ENCODE measurements around the gene ADGRG2.
A peak's percentile ranks its signal among the peaks of the same experiment; 100 is the strongest.
"Not testable (repeated sequence)": the region's sequence is repeated elsewhere in the genome, so short reads cannot be mapped to it uniquely, and the experiment has no call there.

ADGRG2 gene

GRCh38 chrX:18995221-18995620 is 127.0 kb downstream of the ADGRG2 start:
- FAIRE-seq (no peak), DNase-seq (ENCODE audit: insufficient read length) (no peak)
- no peak for TF ChIP-seq POLR2AphosphoS5 (IDR thresholded peaks at IDR 0.05; ENCODE audit: low read depth, low read length)
- no peak for TF ChIP-seq TAF1 (IDR thresholded peaks at IDR 0.05; ENCODE audit: borderline replicate concordance, low read depth, low read length)
- no peak for TF ChIP-seq POLR2A (IDR thresholded peaks at IDR 0.05; ENCODE audit: low read depth, low read length)

GRCh38 chrX:18994713-18995112 is 127.6 kb downstream of the ADGRG2 start:
- TF ChIP-seq POLR2AphosphoS5 (IDR thresholded peaks at IDR 0.05; ENCODE audit: low read depth, low read length) (no peak), TAF1 (IDR thresholded peaks at IDR 0.05; ENCODE audit: borderline replicate concordance, low read depth, low read length) (no peak)
- FAIRE-seq: no peak
- DNase-seq (ENCODE audit: insufficient read length): no peak

- TF ChIP-seq POLR2AphosphoS5 (IDR thresholded peaks at IDR 0.05; ENCODE audit: low read depth, low read length) (no peak), POLR2A (IDR thresholded peaks at IDR 0.05; ENCODE audit: low read depth, low read length) (no peak), TAF1 (IDR thresholded peaks at IDR 0.05; ENCODE audit: borderline replicate concordance, low read depth, low read length) (no peak)
- DNase-seq (ENCODE audit: insufficient read length): no peak
- FAIRE-seq: no peak
Observed at GRCh38 chrX:18992829-18993228, 129.4 kb downstream of the ADGRG2 start.

GRCh38 chrX:18985186-18985435 is 137.2 kb downstream of the ADGRG2 start:
- FAIRE-seq: no peak
- TF ChIP-seq POLR2AphosphoS5 (IDR thresholded peaks at IDR 0.05; ENCODE audit: low read depth, low read length) (no peak), TAF1 (IDR thresholded peaks at IDR 0.05; ENCODE audit: borderline replicate concordance, low read depth, low read length) (no peak), POLR2A (IDR thresholded peaks at IDR 0.05; ENCODE audit: low read depth, low read length) (no peak)
- DNase-seq (ENCODE audit: insufficient read length): no peak

- DNase-seq (ENCODE audit: insufficient read length): peak; percentile 59
- peak; percentile 33 for FAIRE-seq
- TF ChIP-seq POLR2A (IDR thresholded peaks at IDR 0.05; ENCODE audit: low read depth, low read length) (peak; percentile 66; the same call in 1 of the 2 replicates), TAF1 (IDR thresholded peaks at IDR 0.05; ENCODE audit: borderline replicate concordance, low read depth, low read length) (0 out of 2 replicates have a peak, but pooled peaks have one; percentile 35), POLR2AphosphoS5 (IDR thresholded peaks at IDR 0.05; ENCODE audit: low read depth, low read length) (peak; percentile 41)
Observed at GRCh38 chrX:18984381-18985185, 137.7 kb downstream of the ADGRG2 start.

- DNase-seq (ENCODE audit: insufficient read length) (no peak), FAIRE-seq (peak; percentile 72)
- no peak for TF ChIP-seq TAF1 (IDR thresholded peaks at IDR 0.05; ENCODE audit: borderline replicate concordance, low read depth, low read length)
- no peak for TF ChIP-seq POLR2AphosphoS5 (IDR thresholded peaks at IDR 0.05; ENCODE audit: low read depth, low read length)
- no peak; the same call in 1 of the 2 replicates for TF ChIP-seq POLR2A (IDR thresholded peaks at IDR 0.05; ENCODE audit: low read depth, low read length)
Observed at GRCh38 chrX:18983666-18984380, 138.4 kb downstream of the ADGRG2 start, which contains the start of gene PHKA2. Gene PHKA2, minus strand, starts transcription at chrX:18984114. Its CDS starts 182 bp downstream, at chrX:18983932.

GRCh38 chrX:18981124-18981807 is 141.0 kb downstream of the ADGRG2 start:
- TF ChIP-seq POLR2A (IDR thresholded peaks at IDR 0.05; ENCODE audit: low read depth, low read length): no peak
- no peak for TF ChIP-seq TAF1 (IDR thresholded peaks at IDR 0.05; ENCODE audit: borderline replicate concordance, low read depth, low read length)
- no peak for TF ChIP-seq POLR2AphosphoS5 (IDR thresholded peaks at IDR 0.05; ENCODE audit: low read depth, low read length)
- DNase-seq (ENCODE audit: insufficient read length) (no peak), FAIRE-seq (no peak)

GRCh38 chrX:18980262-18980661 is 142.0 kb downstream of the ADGRG2 start:
- DNase-seq (ENCODE audit: insufficient read length): not testable (repeated sequence)

GRCh38 chrX:18974993-18975392 is 147.3 kb downstream of the ADGRG2 start:
- no peak for TF ChIP-seq POLR2AphosphoS5 (IDR thresholded peaks at IDR 0.05; ENCODE audit: low read depth, low read length)
- TF ChIP-seq POLR2A (IDR thresholded peaks at IDR 0.05; ENCODE audit: low read depth, low read length): no peak
- TF ChIP-seq TAF1 (IDR thresholded peaks at IDR 0.05; ENCODE audit: borderline replicate concordance, low read depth, low read length): no peak
- DNase-seq (ENCODE audit: insufficient read length): no peak
- no peak for FAIRE-seq

More at GRCh38 chrX:18980262-18980661, 142.0 kb downstream of the ADGRG2 start:
- not testable (repeated sequence) for FAIRE-seq

- FAIRE-seq: no peak
- DNase-seq (ENCODE audit: insufficient read length): no peak
- TF ChIP-seq TAF1 (IDR thresholded peaks at IDR 0.05; ENCODE audit: borderline replicate concordance, low read depth, low read length): no peak
- no peak for TF ChIP-seq POLR2AphosphoS5 (IDR thresholded peaks at IDR 0.05; ENCODE audit: low read depth, low read length)
- TF ChIP-seq POLR2A (IDR thresholded peaks at IDR 0.05; ENCODE audit: low read depth, low read length): no peak
Observed at GRCh38 chrX:18973527-18974192, 148.6 kb downstream of the ADGRG2 start.

- no peak for DNase-seq (ENCODE audit: insufficient read length)
Observed at GRCh38 chrX:18971506-18971905, 150.8 kb downstream of the ADGRG2 start.

More at GRCh38 chrX:18971506-18971905, 150.8 kb downstream of the ADGRG2 start:
- TF ChIP-seq TAF1 (IDR thresholded peaks at IDR 0.05; ENCODE audit: borderline replicate concordance, low read depth, low read length): no peak
- FAIRE-seq: no peak
